HG03571 (cell line): ENCODE results near the gene ANXA5.
"Not testable (repeated sequence)": the region's sequence is repeated elsewhere in the genome, so short reads cannot be mapped to it uniquely, and the experiment has no call there.

Source experiments
- ATAC-seq: cut with Tn5 transposase; IDR thresholded peaks from one replicate; pipeline ENCODE4 v1.9.1; 2021; ENCODE audit not compliant: unreplicated experiment

The ANXA5 gene

GRCh38 chr4:121696581-121697461 lies at the start of gene ANXA5:
TSS of gene ANXA5 (minus strand) at chr4:121696980. CDS start at chr4:121696589, 391 bp downstream.
- ATAC-seq, result peak; percentile 96

DNA sequence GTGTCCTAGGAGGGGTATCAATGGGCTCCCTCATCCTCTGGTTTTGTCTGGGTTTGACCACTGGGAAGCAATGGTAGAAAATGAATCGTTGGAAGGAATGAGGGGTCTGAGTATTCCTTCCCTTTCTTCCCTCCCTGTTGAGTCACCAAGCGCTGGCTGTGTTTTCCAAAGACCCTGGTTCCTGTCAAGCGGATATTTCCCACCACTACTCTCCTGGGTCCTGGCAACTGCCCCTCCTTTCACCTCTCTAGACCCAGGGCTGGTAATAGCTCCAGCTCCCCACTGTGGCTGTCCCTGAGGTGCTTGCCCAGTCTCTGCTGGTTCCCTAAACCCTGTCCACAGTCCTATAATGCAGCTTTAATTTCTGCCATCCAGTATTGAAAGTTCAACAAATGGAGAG lies 46.0 kb upstream of the ANXA5 start:
- no peak for ATAC-seq

DNA sequence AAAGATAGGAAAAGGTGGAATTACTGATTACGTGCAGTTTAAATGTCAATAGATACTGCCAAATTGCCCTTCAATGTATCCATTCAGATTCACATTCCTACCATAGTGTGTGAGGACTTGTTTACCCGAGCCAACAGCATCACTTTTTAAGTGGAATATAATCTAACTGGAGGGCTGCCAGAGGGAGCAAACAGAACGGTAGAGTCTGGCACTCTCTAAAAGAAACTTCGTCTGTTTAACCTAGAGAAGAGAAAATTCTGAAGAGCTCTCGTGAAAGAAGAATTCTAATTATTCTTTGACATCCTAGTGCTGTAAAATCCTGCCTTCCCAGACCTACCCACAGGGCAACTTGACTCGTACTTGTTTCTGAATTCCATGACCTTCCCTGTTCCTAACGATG lies 45.0 kb upstream of the ANXA5 start:
- no peak for ATAC-seq

DNA sequence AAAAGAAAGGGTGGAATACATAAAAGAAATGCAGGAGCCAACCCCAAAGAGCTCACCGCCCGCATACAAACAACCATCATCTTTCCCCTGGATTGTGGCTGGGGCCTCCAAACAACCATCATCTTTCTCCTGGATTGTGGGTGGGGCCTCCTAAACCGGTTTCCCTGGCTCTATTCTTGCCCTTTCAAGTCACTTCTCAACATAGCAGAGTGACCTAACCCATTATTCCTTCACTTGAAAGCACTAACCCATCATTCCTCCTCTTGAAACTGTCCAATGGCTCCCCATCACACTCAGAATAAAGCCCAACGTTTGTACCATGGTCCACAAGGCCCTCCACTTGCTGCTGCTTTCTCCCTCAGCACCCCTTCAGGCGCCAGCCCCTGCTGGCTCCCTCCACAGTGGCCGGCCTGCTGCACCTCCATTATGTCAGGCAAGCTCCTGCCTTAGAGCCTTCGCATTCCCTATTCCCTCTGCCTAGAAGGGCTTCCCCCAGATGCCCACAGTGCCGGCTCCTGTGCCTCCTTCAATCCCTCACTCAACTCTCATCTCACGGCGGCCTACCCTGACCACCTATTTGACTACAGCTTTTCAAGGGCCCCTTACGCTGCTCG lies 44.1 kb upstream of the ANXA5 start:
- ATAC-seq, result no peak

- ATAC-seq, result no peak
Observed at GRCh38 chr4:121739575-121739974, 42.8 kb upstream of the ANXA5 start.

DNA sequence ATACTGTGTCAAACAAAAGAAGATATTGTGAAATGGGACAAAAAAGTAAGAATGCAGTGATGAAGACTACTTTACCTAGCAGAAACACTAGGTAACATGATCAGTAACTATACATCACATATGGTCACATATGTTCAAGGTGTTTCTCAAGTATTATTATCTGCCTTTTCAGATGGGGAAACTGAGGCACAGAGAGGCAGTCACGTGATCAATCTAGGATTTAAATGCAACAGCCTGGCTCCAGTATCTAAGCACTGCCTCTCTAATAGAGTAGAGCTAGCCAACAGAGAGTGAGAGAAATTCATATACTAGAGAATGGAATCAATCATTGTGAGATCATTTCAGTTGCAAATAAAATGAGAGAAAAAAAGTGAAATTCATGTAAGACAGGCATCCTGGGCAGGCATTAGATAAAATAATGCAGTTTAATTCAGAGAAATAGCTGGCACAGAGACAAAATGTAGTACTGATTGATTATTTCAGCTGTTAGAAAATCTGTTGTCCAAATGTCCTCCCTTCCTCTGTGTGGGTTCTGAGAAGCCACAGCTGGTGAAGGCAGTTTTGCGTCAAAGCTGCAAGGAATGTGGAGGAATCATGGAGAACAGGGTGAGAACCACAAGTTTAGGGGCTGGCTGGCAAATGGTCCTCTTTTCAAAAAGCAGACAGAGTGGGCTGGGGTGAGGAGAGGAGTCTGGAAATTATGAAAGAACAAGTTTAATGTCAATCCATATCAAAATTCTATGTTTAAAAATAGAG lies 42.2 kb upstream of the ANXA5 start:
- ATAC-seq, result no peak

DNA sequence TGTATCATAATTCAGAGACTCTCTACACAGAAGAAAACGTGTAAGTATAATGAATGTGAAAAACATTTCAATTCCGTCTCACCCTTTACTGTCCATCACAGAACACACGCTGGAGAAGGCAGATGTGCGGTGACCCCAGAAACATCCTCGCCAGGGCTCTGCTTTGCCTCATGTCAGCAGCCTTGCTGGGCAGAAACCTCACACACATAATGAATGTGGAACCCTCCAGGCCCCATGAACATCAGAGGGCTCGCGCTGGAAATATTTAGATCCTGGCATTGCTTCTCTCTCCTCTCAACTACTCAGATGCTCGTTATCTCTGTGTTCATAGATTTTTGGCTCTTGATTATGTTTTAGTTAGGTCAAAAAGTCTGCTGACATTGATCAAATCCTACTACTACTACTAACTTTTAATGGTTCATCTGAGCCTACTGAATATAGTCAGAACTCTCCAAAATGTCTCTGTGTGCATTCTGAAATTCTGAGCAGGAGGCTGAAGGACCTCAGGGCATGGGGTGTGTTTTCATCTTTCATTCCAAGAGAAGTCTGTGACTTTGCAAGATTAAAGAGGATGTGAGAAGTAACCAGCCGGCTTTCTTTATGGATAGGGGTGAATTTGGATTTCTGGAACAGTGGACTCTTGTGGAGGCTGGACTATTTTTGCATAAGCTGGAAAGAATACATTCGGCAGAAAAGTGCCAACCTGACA lies 41.2 kb upstream of the ANXA5 start:
- no peak for ATAC-seq

GRCh38 chr4:121736735-121737351 lies 40.1 kb upstream of the ANXA5 start:
- no peak for ATAC-seq

DNA sequence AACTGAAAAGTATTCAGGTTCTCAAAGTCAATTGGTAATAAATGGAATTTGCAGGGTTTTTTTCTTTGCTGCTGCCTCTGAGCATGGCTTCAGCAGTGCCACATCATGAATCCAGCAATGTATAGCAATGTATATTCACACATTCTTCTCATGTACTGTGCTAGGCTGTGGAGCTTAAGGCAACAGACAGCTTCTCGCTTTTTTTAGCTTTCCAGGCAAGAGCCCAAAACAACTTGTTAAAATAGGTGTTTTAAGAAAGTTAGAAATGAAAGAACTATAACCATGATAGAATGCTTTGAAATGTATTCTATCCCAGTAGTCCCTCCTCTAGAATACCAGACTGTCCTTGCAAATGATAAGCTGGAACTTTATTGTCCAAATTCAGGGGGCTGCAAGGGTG lies 37.8 kb upstream of the ANXA5 start:
- ATAC-seq, result no peak

GRCh38 chr4:121733942-121734341 lies 37.2 kb upstream of the ANXA5 start:
- ATAC-seq, result no peak

- not testable (repeated sequence) for ATAC-seq
Observed at GRCh38 chr4:121729753-121730152, 33.0 kb upstream of the ANXA5 start.

- ATAC-seq, result no peak
Observed at GRCh38 chr4:121728798-121729226, 32.0 kb upstream of the ANXA5 start.

DNA sequence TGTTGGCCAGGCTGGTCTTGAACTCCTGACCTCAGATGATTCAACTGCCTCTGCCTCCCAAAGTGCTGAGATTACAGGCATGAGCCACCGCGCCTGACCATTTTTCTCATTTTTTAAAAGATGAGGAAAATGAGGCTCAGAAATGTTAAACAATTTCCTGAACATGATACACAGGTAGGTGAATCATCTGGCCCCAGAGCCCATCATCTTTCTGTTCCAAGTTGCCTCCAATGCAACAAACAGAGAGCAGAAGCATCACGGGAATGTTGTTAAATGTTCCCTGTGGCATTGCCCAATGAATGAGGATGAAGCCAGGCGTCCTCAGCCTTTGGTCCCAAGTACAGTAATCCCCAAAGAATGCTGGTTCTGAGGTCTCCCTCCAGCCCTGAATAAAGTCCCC lies 31.3 kb upstream of the ANXA5 start:
- no peak for ATAC-seq

DNA sequence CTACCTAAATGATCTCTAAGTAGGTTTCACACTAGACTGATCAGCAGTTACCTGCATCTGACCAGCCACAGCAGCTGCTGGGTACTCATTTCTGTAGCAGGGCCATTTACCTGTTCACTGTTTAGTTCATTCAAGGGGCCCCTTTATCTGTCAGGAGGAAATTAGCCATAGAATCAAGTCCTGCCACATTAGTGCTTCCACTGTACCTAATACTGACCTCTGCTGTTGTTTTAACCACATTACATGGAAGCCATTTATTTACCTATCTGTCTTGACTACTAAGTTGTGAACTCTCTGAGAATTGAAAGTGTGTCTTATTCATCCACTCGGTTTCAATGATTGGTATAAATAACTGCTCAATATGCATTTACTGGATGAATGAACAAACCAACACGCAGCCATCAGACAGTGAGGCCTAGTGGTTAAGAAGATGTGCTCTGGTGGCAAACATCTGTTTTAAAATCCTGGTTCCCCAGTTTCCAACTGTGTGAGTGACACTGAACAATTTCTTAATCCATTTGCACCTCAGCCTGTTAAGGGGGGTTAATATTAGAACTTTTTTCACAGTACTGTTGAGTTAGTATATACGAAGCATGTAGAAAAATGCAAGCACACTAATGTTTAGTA lies 30.0 kb upstream of the ANXA5 start:
- ATAC-seq, result peak; percentile 95

DNA sequence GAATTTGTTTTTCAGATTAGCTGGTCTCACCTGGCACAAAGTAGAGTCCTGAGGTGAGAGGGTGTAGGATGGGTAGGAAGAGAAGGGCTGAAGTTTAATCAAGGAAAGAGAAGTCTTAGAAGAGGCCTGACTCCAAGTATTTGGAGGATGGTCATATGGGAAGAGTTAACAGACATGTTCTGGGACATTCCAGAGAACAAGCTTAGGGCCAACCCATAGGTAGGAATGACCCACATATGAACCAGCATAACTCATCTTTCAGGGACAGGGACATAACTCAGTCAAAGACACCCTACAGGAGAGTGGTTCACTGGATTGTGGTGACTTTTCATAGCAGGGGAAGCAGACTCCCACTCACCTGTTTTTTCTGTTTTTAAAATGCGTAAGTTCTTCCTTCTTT lies 27.9 kb upstream of the ANXA5 start:
- ATAC-seq, result no peak

DNA sequence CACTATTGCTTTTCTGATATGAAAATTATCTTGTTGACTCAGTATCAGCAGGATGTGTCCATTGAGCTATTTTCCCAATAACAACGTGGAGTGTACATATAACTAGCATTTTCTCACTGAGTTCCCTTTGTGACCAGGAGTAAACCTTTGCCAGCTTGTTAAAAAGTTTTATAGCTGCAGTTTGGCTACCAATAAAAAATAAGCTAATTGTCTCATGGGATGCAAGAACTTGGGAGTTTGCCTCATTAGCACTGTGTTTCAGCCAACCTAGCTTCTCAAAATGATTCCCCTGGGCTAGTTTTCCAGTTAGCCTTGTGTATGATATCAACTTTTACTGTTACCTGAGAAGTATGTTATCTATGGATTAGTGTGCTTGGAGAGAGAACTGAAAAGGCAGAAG lies 24.9 kb upstream of the ANXA5 start:
- ATAC-seq, result no peak

DNA sequence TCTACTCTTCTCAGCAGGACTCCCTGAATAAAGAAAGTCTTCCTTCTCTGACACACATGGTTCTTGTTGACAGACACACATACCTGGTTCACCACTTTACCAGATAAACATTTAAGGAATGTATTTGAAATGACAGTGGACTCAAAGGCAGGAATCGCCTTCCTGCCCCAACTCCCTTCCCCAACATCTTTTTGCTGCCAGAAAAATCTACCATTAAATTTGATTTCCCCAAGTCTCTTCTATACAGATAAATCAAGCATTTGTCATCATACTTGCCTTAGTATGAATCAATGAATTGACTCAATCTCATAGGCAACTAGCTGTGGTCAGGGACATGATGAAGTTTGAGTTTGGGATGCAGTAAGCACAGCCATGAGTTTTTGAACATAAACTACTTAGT lies 23.3 kb upstream of the ANXA5 start:
- no peak for ATAC-seq

DNA sequence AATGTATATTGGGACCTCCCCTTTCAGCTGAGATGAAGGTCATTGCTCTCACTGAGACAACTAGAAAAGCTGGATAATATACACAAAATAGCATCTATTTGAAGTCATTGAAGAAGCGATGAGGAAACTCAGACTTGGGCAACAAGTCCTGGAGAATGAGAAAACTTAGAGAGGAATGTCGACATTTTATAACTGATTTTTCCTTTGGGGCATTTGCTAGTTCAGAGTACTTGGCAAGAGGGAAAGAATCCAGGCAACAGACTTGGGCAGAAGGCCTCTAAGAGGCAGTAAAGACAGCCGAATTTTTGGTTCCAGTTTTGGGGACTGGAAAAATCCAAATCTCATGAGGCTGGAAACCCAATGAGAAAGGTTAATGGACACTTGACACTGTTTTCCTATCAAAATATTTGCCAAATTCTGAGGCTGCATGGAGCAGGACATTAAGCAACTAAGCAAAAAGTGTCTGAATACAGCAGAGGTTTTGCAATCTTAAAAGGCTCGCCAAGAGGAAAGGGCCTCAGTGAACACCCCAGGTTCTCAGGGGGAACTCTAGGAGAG lies 21.0 kb upstream of the ANXA5 start:
- ATAC-seq, result no peak

GRCh38 chr4:121714548-121714947 lies 17.8 kb upstream of the ANXA5 start:
- ATAC-seq, result no peak

DNA sequence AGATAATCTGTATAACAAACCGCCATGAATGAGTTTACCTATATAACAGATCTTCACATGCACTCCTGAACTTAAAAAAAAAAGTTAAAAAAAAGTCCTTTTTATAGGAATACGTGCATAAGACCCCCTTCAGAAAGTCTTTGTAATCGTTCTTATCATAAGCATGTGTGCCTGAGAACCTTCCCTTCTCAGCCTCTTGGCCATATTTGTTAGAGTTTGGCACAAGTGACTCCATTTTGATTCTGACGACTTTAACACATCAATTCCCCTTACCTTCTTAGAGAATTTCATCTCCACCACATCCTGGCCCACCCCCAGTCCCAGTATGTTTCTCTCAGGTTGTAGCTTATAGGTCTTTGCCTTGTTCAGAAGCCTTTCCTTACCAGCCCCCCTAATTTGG lies 16.0 kb upstream of the ANXA5 start:
- ATAC-seq, result no peak
